ENCODE data around the gene FNIP2.

DNA sequence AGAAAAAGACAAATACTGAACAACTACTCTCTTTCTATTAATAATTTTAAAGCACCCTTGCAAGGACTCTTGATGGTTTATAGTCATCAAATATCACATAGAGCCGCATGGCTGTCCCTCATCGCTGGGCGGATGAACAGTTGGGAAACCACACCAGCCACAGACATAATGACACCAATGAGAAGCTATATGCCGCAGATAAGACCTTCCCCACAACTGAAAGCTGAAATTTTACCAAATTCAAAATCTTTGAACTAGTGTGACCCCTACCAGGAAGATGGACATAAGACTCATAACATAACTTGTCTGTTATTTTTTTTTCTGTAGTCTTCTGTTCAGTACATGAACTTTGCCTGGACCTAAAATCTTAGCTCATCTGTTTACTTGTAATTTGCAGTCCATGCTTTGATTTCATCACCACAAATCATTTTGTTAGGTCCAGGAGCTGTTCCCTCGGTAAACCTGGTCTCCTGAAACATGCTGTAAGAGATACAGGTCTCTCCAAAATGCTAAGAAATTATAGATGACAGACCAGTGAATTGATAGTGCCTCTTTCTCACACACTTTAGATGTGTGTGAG is 176.8 kb downstream of the FNIP2 start:
- TF ChIP-seq, protein P1, sequence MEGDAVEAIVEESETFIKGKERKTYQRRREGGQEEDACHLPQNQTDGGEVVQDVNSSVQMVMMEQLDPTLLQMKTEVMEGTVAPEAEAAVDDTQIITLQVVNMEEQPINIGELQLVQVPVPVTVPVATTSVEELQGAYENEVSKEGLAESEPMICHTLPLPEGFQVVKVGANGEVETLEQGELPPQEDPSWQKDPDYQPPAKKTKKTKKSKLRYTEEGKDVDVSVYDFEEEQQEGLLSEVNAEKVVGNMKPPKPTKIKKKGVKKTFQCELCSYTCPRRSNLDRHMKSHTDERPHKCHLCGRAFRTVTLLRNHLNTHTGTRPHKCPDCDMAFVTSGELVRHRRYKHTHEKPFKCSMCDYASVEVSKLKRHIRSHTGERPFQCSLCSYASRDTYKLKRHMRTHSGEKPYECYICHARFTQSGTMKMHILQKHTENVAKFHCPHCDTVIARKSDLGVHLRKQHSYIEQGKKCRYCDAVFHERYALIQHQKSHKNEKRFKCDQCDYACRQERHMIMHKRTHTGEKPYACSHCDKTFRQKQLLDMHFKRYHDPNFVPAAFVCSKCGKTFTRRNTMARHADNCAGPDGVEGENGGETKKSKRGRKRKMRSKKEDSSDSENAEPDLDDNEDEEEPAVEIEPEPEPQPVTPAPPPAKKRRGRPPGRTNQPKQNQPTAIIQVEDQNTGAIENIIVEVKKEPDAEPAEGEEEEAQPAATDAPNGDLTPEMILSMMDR (IDR thresholded peaks at IDR 0.05): no peak
- no peak for TF ChIP-seq ZFX (IDR thresholded peaks at IDR 0.05; ENCODE audit: borderline replicate concordance)
